ENCODE results near the gene ANKRD2. TPM values are rescaled to one million over a fixed set of nuclear protein-coding genes. Genes with fewer than 3 reads are reported as not detected.

The ANKRD2 gene
- total RNA-seq, 1 experiment from 2014 or later: not detected

- Histone ChIP-seq H3K9me3 (ENCODE audit: low read length) (no peaks in the 10 kb centered on the region), H4K20me1 (ENCODE audit: insufficient read depth, low read depth, low read length) (no peaks in the 10 kb centered on the region)
These were observed 55.2 kb downstream of the ANKRD2 start for GRCh38 chr10:97627731-97628130.

GRCh38 chr10:97628228-97628627 lies 55.6 kb downstream of the ANKRD2 start:
- Histone ChIP-seq H3K27ac (ENCODE audit: low read length) (no peak overlapping the region), H3K4me2 (ENCODE audit: low read depth, low read length, poor library complexity, severe bottlenecking) (no peak overlapping the region), H3K4me3 (ENCODE audit: low read length) (no peak overlapping the region), H3K9me3 (ENCODE audit: low read length) (no peaks in the 10 kb centered on the region), H3K36me3 (ENCODE audit: insufficient read depth, low read length) (no peaks in the 10 kb centered on the region), H2AFZ (ENCODE audit: low read length) (no peak overlapping the region), H3K9me2 (replicated peaks; ENCODE audit: insufficient read depth, low read length) (no peaks in the 10 kb centered on the region), H3K9ac (ENCODE audit: low read length) (no peak overlapping the region), H3K4me1 (ENCODE audit: low read length) (no peaks in the 10 kb centered on the region), H4K20me1 (ENCODE audit: insufficient read depth, low read depth, low read length) (no peaks in the 10 kb centered on the region), H3K79me2 (ENCODE audit: low read length) (no peaks in the 10 kb centered on the region), H3K27me3 (ENCODE audit: low read length) (no peaks in the 10 kb centered on the region)
- no peak for DNase-seq

More at GRCh38 chr10:97627731-97628130, 55.2 kb downstream of the ANKRD2 start:
- H3K27me3 ChIP-seq (ENCODE audit: low read length): no peaks in the 10 kb centered on the region
- no peak for DNase-seq
- no peaks in the 10 kb centered on the region for H3K4me1 ChIP-seq (ENCODE audit: low read length)
- no peaks in the 10 kb centered on the region for H3K9me2 ChIP-seq (replicated peaks; ENCODE audit: insufficient read depth, low read length)
- no peak overlapping the region for H3K9ac ChIP-seq (ENCODE audit: low read length)
- no peak overlapping the region for H3K27ac ChIP-seq (ENCODE audit: low read length)
- no peaks in the 10 kb centered on the region for H3K79me2 ChIP-seq (ENCODE audit: low read length)
- no peak overlapping the region for H3K4me3 ChIP-seq (ENCODE audit: low read length)
- H3K36me3 ChIP-seq (ENCODE audit: insufficient read depth, low read length): no peaks in the 10 kb centered on the region
- no peak overlapping the region for H3K4me2 ChIP-seq (ENCODE audit: low read depth, low read length, poor library complexity, severe bottlenecking)
- H2AFZ ChIP-seq (ENCODE audit: low read length): no peak overlapping the region

GRCh38 chr10:97629289-97629688 lies 56.7 kb downstream of the ANKRD2 start:
- no peak overlapping the region for H2AFZ ChIP-seq (ENCODE audit: low read length)
- H3K9me3 ChIP-seq (ENCODE audit: low read length): no peaks in the 10 kb centered on the region
- no peaks in the 10 kb centered on the region for H3K27me3 ChIP-seq (ENCODE audit: low read length)
- no peak for DNase-seq
- no peak overlapping the region for H3K27ac ChIP-seq (ENCODE audit: low read length)
- no peaks in the 10 kb centered on the region for H3K36me3 ChIP-seq (ENCODE audit: insufficient read depth, low read length)
- no peaks in the 10 kb centered on the region for H4K20me1 ChIP-seq (ENCODE audit: insufficient read depth, low read depth, low read length)
- H3K4me3 ChIP-seq (ENCODE audit: low read length): no peak overlapping the region
- no peak overlapping the region for H3K9ac ChIP-seq (ENCODE audit: low read length)
- no peak overlapping the region for H3K4me2 ChIP-seq (ENCODE audit: low read depth, low read length, poor library complexity, severe bottlenecking)
- H3K79me2 ChIP-seq (ENCODE audit: low read length): no peaks in the 10 kb centered on the region
- no peaks in the 10 kb centered on the region for H3K9me2 ChIP-seq (replicated peaks; ENCODE audit: insufficient read depth, low read length)
- no peaks in the 10 kb centered on the region for H3K4me1 ChIP-seq (ENCODE audit: low read length)

GRCh38 chr10:97631098-97631497 lies 58.5 kb downstream of the ANKRD2 start:
- Histone ChIP-seq H4K20me1 (ENCODE audit: insufficient read depth, low read depth, low read length) (no peaks in the 10 kb centered on the region), H3K4me2 (ENCODE audit: low read depth, low read length, poor library complexity, severe bottlenecking) (no peak overlapping the region), H3K9ac (ENCODE audit: low read length) (no peak overlapping the region), H3K4me1 (ENCODE audit: low read length) (no peaks in the 10 kb centered on the region), H2AFZ (ENCODE audit: low read length) (no peak overlapping the region), H3K27ac (ENCODE audit: low read length) (no peak overlapping the region), H3K4me3 (ENCODE audit: low read length) (no peak overlapping the region), H3K79me2 (ENCODE audit: low read length) (no peaks in the 10 kb centered on the region), H3K36me3 (ENCODE audit: insufficient read depth, low read length) (no peaks in the 10 kb centered on the region), H3K27me3 (ENCODE audit: low read length) (no peaks in the 10 kb centered on the region), H3K9me2 (replicated peaks; ENCODE audit: insufficient read depth, low read length) (no peaks in the 10 kb centered on the region), H3K9me3 (ENCODE audit: low read length) (no peaks in the 10 kb centered on the region)
- DNase-seq: no peak

- H3K27ac ChIP-seq (ENCODE audit: low read length): no peak within 1 kb of the TSS
- H3K4me2 ChIP-seq (ENCODE audit: low read depth, low read length, poor library complexity, severe bottlenecking): no peak within 1 kb of the TSS
These were observed 60.6 kb downstream of the ANKRD2 start, which contains the start of gene MORN4 for GRCh38 chr10:97632949-97633884. TSS of gene MORN4 (minus strand) at chr10:97633500. CDS start at chr10:97619653, 13,847 bp downstream.

More at GRCh38 chr10:97632949-97633884, 60.6 kb downstream of the ANKRD2 start, which contains the start of gene MORN4:
- no peaks in the 10 kb centered on the region for H3K4me1 ChIP-seq (ENCODE audit: low read length)
- no peak within 1 kb of the TSS for H3K4me3 ChIP-seq (ENCODE audit: low read length)
- no peaks in the 10 kb centered on the region for H3K79me2 ChIP-seq (ENCODE audit: low read length)
- H2AFZ ChIP-seq (ENCODE audit: low read length): no peak within 1 kb of the TSS
- no peaks in the 10 kb centered on the region for H3K27me3 ChIP-seq (ENCODE audit: low read length)
- no peaks in the 10 kb centered on the region for H3K36me3 ChIP-seq (ENCODE audit: insufficient read depth, low read length)
- no peak within 1 kb of the TSS for H3K9ac ChIP-seq (ENCODE audit: low read length)
- no peak for DNase-seq
- H3K9me3 ChIP-seq (ENCODE audit: low read length): no peaks in the 10 kb centered on the region
- H4K20me1 ChIP-seq (ENCODE audit: insufficient read depth, low read depth, low read length): no peaks in the 10 kb centered on the region
- no peaks in the 10 kb centered on the region for H3K9me2 ChIP-seq (replicated peaks; ENCODE audit: insufficient read depth, low read length)

Other genes starting within 250 kb of the ANKRD2 start
- gene FRAT2, start 238.1 kb upstream of the ANKRD2 start, total RNA-seq (2014; rRNA removed; shearing (Covaris generic); ENCODE audit: low replicate concordance): 8.3 and 12.0 TPM in 2 replicates
- gene RRP12, start 171.4 kb upstream of the ANKRD2 start, total RNA-seq (2014; rRNA removed; shearing (Covaris generic); ENCODE audit: low replicate concordance): 16.2 and 16.5 TPM in 2 replicates
- 234 and 237 TPM in 2 replicates for gene PGAM1, start 146.6 kb upstream of the ANKRD2 start, total RNA-seq (2014; rRNA removed; shearing (Covaris generic); ENCODE audit: low replicate concordance)
- gene EXOSC1, start 126.8 kb upstream of the ANKRD2 start, total RNA-seq (2014; rRNA removed; shearing (Covaris generic); ENCODE audit: low replicate concordance): 30.8 and 47.1 TPM in 2 replicates
- 16.3 and 25.5 TPM in 2 replicates for gene ZDHHC16, start 126.6 kb upstream of the ANKRD2 start, total RNA-seq (2014; rRNA removed; shearing (Covaris generic); ENCODE audit: low replicate concordance)
- 45.2 and 56.0 TPM in 2 replicates for gene MMS19, start 74.4 kb upstream of the ANKRD2 start, total RNA-seq (2014; rRNA removed; shearing (Covaris generic); ENCODE audit: low replicate concordance)
- gene UBTD1, start 73.9 kb upstream of the ANKRD2 start, total RNA-seq (2014; rRNA removed; shearing (Covaris generic); ENCODE audit: low replicate concordance): 0.11 and 0.72 TPM in 2 replicates
- gene HOGA1, start 11.6 kb downstream of the ANKRD2 start, total RNA-seq (2014; rRNA removed; shearing (Covaris generic); ENCODE audit: low replicate concordance): 0.79 TPM in 1 of 2 replicates, not detected in the other
- gene C10orf62, start 16.9 kb downstream of the ANKRD2 start, total RNA-seq (2014; rRNA removed; shearing (Covaris generic); ENCODE audit: low replicate concordance): not detected in 2 replicates
- gene MORN4, start 60.7 kb downstream of the ANKRD2 start, total RNA-seq (2014; rRNA removed; shearing (Covaris generic); ENCODE audit: low replicate concordance): not detected in 2 replicates
- 4.4 and 8.3 TPM in 2 replicates for gene PI4K2A, start 67.9 kb downstream of the ANKRD2 start, total RNA-seq (2014; rRNA removed; shearing (Covaris generic); ENCODE audit: low replicate concordance)
- gene AVPI1, start 114.5 kb downstream of the ANKRD2 start, total RNA-seq (2014; rRNA removed; shearing (Covaris generic); ENCODE audit: low replicate concordance): not detected in 2 replicates
- not detected in 2 replicates for gene MARVELD1, start 141.0 kb downstream of the ANKRD2 start, total RNA-seq (2014; rRNA removed; shearing (Covaris generic); ENCODE audit: low replicate concordance)
- gene ZFYVE27, start 164.3 kb downstream of the ANKRD2 start, total RNA-seq (2014; rRNA removed; shearing (Covaris generic); ENCODE audit: low replicate concordance): 16.9 and 19.6 TPM in 2 replicates
- not detected in 2 replicates for gene SFRP5, start 199.2 kb downstream of the ANKRD2 start, total RNA-seq (2014; rRNA removed; shearing (Covaris generic); ENCODE audit: low replicate concordance)